Measurements from ENCODE around the gene P2RY8.
A peak's percentile ranks its signal among the peaks of the same experiment; 100 is the strongest.
"Not testable (repeated sequence)": the region's sequence is repeated elsewhere in the genome, so short reads cannot be mapped to it uniquely, and the experiment has no call there.

Gene P2RY8

DNA sequence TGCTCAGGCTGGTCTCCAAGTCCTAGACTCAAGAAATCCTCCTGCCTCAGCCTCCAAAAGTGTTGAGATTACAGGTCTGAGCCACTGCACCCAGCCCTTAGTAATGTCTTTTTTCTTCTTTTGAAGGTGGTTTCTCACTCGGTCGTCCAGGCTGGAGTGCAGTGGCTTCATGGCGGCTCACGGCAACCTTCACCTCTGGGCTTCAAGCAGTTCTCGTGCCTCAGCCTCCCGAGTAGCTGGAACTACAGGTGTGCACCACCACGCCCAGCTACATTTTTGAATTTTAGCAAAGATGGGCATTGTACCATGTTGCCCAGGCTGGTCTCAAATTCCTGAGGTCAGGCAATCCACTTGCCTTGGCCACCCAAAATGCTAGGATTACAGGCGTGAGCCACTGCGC lies 52.0 kb downstream of the P2RY8 start:
- DNase-seq: no peak

- DNase-seq: no peak
These were observed 52.4 kb downstream of the P2RY8 start for GRCh38 chrX:1484638-1485019.

GRCh38 chrX:1483843-1484637 lies 52.9 kb downstream of the P2RY8 start:
- DNase-seq: no peak

DNA sequence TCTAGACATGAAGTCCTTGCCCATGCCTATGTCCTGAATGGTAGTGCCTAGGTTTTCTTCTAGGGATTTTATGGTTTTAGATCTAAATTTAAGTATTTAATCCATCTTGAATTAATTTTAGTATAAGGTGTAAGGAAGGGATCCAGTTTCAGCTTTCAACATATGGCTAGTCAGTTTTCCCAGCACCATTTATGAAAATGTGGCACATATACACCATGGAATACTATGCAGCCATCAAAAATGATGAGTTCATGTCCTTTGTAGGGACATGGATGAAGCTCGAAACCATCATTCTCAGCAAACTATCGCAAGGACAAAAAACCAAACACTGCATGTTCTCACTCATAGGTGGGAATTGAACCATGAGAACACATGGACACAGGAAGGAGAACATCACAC lies 54.5 kb downstream of the P2RY8 start:
- not testable (repeated sequence) for DNase-seq

DNA sequence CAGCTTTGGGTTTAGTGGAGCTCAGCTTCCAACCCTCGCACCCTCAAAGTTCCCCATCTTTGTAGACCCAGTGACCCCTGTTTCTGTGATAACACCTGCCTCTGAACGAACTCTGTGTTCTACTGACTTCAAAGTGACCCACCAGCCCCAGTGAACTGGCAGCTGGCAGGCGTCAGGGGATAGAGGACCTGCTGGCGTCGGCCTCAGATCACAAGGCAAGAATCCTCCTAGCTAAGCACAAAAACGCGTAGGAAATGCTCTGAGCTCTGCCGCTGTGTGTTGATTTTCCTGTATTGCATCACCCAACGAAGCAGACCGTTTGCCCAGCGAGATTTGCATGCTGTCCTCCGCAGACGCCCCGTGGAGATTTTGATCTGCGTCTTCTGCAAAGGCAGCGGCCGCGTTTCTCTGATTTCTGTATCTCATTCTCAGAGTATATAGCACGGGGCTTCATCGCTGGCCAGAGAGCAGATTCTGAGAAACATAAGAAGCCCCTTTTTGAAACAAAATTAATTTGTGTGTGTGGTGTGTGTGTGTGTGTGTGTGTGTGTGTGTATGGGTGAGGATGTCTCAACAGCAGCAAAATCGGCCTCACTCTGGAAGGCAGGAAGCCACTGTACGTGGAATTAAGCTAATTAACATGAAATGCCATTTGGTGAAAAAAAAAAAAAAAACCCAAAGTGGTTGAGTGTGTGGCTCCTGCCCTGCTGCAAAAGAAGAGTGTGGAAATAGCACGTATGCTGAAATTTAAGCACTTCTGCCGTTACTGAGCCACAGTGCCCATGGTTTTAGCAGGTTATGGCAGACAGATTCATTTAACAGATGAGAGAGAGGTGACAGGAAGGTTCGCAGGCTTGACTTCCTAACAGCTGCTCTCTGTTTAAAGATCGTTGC lies 55.1 kb downstream of the P2RY8 start:
- DNase-seq: peak; percentile 33

GRCh38 chrX:1480082-1480785 lies 56.8 kb downstream of the P2RY8 start:
- no peak for DNase-seq

GRCh38 chrX:1477801-1478458 lies 59.1 kb downstream of the P2RY8 start:
- no peak for DNase-seq

GRCh38 chrX:1477229-1477628 lies 59.8 kb downstream of the P2RY8 start:
- no peak for DNase-seq

- no peak for DNase-seq
These were observed 60.3 kb downstream of the P2RY8 start for GRCh38 chrX:1476682-1477081.

- DNase-seq: no peak
These were observed 61.1 kb downstream of the P2RY8 start for GRCh38 chrX:1475881-1476280.

DNA sequence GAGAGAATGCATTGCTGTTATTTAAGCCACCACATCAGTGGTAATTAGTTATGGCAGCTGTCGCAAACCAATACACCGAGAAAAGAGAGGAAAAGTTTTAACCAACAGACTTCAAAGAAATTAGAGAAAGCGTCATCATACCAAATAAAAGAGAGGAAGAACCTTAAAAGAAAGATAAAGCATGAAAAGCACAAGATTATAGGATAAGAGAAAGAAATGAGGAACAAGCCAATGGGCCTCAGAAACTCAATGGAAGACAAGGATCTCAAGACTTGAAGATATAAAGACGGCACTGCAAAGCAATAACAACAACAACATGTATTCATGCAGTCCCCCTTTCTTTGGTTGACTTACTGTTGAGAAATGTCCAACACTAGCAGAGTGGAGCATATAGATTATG lies 61.5 kb downstream of the P2RY8 start:
- DNase-seq: no peak

- DNase-seq: not testable (repeated sequence)
These were observed 62.4 kb downstream of the P2RY8 start for GRCh38 chrX:1474593-1474992.

- DNase-seq: no peak
These were observed 64.0 kb downstream of the P2RY8 start for GRCh38 chrX:1472975-1473374.

- peak; percentile 72 for DNase-seq
These were observed 68.7 kb downstream of the P2RY8 start for GRCh38 chrX:1468250-1468772.

GRCh38 chrX:1466971-1467561 lies 69.9 kb downstream of the P2RY8 start:
- no peak for DNase-seq

GRCh38 chrX:1466232-1466661 lies 70.7 kb downstream of the P2RY8 start:
- DNase-seq: no peak

- no peak for DNase-seq
These were observed 71.4 kb downstream of the P2RY8 start for GRCh38 chrX:1465286-1466231.

DNA sequence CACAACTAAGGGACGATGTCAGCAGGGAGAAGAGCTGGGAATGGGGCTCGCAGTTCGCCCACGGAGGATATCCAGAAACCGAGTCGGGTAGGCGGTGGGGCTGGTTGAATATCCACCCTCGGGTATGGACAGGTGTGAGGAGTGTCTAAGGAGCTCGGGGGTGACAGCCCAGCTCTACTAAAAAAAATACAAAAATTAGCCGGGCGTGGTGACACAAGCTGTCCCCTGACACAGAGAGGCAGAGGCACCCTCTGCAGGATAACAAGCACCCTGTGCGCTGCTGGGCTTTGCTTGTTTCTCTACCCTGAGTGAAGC lies 72.1 kb downstream of the P2RY8 start:
- no peak for DNase-seq

- DNase-seq: no peak
These were observed 72.7 kb downstream of the P2RY8 start for GRCh38 chrX:1464041-1464970.

DNA sequence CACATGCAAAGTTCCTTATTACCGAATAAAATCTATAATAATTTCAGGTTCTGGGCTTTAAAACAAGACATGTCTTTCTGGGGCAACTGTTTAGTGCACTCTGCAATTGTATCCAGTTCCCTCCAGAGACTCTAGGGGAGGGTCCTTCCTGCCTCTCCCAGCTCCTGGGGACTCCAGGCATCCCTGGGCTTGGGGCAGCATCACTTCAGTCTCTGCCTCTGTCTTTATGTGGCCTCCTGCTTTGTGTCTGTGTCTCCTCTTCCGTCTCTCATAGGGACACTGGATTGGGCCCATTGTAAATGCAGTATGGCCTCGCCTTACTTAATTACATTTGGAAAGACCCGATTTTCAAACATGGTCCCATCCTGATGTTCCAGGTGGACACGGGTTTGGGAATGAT lies 73.4 kb downstream of the P2RY8 start:
- no peak for DNase-seq

Data from NCI-H226 (cell line).